ENCODE measurements around the gene SYNGR4.
"Not testable (repeated sequence)": the region's sequence is repeated elsewhere in the genome, so short reads cannot be mapped to it uniquely, and the experiment has no call there.

Gene SYNGR4

DNA sequence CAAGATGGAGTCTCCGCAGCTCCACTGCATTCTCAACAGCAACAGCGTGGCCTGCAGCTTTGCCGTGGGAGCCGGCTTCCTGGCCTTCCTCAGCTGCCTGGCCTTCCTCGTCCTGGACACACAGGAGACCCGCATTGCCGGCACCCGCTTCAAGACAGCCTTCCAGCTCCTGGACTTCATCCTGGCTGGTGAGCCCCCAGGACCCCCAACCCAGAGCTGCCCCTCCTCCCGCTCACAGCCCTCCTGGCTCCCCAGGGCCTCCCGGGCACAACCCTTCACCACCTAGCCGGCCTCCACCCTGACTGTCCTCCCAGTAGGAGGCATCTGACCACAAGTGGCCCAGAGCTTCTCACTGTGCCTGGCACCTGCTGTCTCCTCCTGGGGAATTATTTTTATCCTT, 9.4 kb downstream of the SYNGR4 start:
- DNase-seq = no peak

DNA sequence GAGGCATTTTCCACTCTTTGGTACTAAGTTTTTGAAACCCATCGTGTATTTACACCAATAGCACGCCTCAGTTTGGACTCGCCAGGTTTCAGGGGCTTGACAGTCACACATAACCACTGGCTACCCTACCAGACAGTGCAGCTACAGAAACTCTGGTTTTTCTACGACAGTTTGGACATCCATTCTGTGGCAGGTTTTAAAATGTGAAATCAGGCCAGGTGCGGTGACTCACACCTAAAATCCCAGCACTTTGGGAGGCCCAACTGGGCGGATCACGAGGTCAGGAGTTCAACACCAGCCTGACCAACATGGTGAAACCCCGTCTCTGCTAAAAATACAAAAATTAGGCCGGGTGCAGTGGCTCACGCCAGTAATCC, 14.0 kb downstream of the SYNGR4 start:
- no peak for DNase-seq

DNA sequence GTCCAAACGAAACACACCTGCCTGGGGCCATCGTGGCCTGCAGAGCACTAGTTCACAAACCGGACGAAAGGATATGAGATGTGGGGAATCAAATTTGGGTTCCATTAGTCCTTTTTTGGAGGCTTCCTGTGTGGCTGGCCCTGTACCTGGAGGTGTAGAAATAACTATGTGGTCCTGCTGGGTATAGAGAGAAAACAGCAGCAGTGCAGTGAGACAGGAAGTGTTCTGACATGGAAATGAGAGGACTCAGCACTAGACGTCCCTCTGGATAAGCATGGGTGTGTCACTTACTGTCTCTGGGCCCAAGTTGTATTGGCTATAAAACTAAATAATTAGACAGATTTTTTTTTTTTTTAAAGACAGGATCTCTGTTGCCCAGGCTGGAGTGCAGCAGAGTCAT, 14.9 kb downstream of the SYNGR4 start:
- DNase-seq = no peak

DNA sequence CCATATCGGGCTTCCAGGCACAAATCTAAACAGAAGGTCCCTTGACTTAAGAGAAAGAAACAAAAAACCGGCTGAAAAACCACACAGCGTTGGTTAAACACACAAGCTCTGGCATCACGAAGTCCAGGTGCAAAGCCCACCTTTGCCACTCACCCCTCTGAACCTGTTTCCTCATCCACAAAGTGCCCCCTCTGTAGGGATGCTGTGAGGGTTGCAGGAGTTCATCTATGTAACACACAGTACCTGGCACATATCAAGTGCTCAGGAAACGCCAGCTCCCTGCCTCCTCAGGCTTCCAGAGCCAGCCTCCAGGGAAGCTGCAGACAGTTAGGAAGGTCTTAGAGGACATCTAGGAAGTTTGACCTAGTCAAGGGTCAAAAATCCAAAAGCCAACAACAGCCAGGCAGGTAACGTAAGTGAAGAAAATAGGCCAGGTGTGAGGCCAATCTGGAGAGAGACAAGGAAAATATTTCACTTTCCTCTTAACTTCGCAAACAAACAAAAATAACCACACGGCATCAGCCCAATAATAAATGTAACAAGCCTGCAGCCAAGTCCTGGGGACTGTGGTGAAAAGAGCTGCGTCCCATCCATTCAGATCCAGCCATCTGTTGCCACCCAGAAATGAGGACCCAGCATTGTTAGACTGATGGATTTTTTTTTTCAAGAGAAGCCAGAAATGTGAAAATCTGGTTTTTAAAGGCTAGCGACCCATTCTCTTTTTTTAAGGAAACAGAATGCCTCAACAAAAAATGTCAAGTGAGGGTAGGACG, 17.2 kb downstream of the SYNGR4 start:
- no peak for DNase-seq

DNA sequence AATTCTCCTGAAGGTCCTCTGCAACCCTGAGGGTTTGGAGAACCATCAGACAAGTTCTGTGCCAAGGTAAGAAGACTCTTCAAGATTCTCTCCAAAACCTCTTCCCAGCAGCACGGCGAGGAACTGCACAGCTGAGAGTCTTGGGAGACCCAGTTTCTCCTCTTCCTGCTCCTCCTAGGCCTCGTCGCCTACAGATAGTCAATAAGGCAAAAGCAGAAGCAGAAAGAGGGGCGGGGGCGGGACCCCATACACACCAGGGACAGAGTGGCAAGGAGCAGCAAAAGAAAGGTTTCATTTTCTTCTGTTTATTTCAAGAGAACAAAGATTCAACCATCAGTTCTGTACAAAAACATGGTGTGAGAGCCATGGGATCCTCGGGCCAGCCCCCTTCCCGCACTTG, 18.1 kb downstream of the SYNGR4 start:
- DNase-seq = no peak

DNA sequence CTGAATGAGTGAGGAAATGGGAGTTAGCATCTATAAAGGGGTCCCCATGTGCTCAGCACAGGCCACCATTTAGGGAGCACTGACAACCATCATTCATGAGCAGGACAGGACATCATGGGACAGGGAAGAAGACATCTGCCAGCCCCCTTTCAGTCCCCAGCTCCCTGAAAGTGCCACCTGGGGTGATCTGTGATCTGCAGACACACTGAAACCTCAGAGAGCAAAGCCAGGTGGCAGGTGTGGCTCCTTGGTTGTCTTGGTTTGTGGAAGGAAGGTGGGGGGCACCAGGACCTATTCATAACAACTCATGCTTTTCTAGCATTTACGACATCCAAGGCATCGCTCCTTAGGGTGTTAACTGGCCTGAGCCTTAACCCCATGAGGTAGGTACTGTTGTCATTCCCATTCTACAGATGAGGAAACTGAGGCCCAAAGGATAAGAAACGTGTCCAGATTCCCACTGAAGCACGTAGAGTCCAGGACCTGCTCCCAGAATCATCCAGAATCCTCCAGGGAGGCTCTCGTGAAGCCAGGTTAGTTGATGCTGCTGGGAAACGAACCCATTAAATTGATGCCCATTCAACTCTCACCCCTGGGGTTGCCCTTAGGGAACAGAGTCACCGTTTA, 21.4 kb downstream of the SYNGR4 start:
- DNase-seq = no peak

DNA sequence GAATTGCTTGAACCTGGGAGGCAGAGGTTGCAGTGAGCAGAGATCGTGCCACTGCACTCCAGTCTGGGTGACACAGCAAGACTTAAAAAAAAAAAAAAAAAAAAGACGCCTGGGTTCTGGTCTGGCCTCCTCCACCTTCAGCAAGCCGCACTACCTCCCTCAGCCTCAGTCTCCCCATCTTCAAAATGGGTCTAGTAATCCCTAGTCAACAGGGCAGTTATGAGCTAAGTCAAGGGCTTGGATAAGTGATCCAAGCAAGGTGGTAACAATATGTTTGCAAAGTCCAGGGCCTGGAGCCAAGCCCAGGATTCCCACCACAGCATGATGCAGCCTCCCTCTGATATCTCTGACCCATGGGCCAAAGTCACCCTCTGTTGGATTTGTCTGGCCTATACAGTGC, 22.8 kb downstream of the SYNGR4 start:
- DNase-seq = no peak

DNA sequence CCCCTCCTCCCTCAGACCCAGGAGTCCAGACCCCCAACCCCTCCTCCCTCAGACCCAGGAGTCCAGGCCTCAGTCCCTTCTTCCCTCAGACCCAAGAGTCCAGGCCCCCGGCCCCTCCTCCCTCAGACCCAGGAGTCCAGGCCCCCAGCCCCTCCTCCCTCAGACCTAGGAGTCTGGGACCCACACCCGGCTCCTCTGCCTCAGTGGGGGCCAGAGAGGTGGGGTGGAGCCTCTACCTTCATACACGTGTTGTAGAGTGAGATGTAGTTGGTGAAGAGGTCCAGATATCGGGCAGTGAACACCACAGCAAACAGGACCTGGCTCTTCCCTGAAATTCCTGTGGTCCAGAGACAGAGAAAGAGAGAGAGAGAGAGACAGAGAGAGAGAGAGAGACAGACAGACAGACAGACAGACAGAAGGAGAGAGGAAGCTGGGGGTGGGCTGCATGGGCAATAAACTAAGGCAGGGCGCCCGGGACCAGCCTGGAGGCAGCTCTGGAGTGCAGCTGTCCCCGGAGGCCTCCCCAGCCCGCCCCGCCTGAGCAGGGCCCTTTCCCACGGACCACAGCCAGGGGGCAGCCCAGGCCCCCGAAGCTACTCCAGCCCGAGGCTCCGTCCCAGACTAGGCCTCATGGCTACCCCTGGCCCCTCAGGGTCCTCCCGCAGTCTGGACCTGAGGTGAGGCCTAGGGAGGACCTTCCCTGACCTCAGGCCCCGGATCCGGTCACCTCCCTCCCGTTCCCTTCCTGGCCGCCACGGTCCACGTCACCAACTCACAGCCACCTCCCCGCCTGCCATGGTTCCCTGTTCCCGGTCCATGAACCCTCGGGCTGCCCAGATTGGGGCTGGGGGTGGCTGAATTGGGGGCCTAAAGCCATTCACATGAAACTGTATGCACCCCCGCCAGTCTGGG, 26.3 kb downstream of the SYNGR4 start:
- no peak for DNase-seq

DNA sequence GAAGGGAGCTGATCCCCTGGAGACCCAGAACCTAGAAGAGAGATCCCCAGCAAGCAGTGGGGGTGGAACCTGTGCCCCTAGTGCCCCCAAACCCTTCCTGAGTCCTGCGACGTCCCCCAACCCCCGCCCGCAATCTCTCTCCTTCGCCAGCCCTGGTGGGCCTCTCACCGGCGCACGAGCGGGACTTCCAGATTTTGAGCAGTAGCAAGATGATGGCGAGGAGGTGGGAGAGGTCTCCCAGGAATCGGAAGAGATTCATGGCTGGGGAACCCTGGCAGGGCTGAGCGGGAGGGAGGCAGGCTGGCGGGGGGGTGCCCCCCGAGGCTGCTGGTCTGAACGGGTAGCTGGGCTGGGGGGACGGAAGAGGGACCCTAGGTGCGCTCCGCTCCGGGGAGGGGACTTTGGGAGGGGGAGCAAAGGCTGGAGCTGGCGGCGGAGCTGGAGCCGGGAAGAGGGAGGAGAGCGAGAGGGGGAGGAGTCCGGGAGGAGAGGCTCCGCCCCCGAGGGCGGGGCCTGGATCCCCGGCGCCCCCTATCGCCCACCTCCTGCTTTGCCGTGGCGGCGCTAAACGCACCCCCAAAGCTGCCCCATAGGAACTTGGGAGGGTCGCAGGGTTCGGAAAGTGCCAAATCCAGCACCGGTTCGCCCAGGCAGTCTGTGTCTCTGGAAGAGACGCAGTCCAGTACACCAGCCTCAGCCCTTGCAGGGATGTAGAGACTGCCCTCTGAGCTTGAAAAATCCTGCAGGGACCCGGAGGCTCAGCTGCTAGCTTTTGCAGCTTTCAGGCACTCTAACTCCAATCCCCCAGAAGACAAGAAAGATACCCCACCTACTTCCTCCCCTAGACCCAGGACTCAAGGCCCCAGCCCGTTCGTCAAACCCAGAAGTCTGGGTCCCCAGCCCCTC, 27.2 kb downstream of the SYNGR4 start, which contains the start of gene KDELR1:
Gene KDELR1 (minus strand): TSS at position 452 of the 906 bp plus-strand sequence. CDS start 193 bp downstream, at position 259.
- peak; percentile 63 for DNase-seq

DNA sequence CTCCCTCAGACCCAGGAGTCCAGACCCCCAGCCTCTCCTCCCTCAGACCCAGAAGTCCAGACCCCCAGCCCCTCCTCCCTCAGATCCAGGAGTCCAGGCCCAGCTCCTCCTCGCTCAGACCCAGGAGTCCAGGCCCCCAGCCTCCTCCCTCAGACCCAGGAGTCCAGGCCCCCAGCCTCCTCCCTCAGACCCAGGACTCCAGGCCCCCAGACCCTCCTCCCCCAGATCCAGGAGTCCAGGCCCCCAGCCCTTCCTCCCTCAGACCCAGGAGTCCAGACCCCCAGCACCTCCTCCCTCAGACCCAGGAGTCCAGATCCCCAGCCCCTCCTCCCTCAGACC, 27.8 kb downstream of the SYNGR4 start:
- DNase-seq = not testable (repeated sequence)

DNA sequence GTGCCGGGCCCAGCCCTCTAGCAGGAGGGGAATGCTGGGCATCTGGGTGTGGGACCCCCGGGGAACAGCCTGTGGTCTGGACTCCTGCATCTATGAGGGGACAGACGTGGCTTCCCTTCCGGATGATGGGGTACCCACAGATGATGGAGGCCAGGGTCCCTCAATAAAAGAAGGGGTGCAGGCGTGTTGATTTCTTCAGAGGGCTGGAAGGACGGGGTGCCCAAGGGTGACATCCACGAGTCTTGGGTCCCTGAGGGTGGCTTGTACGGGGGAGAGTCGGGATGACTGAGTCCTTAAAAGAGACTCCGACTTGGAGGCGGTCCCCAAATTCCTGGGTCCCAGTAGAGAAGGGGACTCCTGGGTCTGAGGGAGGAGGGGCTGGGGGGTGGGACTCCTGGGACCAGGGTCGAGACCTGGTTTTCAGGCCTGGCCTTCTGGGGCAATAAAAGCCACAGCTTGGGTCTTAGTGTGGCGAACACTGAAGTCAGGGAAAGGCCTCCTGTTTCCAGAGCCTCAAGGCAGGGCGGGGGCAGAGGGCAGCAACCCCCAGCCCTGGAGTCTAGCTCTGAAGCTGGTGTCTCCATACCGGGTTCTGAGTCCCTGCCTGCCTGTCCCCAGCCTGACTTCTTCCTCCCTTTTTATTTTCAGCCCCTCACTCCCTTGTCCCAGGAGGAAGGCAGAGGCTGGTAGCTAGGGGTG, 28.8 kb downstream of the SYNGR4 start:
- DNase-seq = no peak

DNA sequence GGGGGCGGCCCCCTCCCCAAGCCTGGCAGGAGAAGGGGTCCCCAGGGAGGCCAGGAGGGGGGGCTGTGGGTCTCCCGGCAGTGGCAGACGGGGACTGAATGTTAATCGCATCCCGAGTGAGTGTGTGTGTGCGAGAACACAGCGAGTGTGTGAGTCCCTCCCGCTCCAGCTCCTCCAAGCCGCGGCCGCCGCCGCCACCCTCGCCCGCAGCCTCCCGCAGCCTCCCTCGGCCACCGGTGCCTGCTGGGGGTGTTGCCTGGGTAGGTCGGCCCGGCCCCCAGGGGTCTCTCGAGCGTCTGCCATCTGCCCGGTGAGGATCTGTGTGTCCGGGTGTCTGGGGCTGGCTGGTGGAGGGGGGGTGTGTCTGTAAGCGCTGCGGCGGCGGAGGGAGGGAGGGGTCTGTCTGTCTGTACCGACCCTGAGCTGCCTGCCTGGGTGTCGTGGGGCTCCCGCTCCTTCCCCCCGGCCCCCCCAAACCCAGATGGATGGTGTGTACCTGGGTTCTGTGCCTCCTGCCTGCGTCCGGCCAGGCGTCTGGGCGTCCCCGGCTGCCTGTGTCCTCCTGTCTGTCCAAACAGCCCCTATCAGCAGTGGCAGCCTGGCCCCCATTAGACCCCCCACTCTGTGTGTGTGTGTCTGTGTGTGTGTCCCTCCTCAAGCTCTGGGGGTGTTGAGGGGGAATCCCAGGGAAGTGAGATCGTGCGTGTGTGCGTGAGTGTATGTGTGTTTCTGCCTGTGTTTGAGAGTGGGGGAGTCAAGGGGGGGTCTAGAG, 29.6 kb downstream of the SYNGR4 start, which contains the start of gene GRIN2D:
Gene GRIN2D (plus strand): TSS at position 110 of the 772 bp plus-strand sequence. CDS start 4,725 bp downstream, outside the sequence.
- no peak for DNase-seq

DNA sequence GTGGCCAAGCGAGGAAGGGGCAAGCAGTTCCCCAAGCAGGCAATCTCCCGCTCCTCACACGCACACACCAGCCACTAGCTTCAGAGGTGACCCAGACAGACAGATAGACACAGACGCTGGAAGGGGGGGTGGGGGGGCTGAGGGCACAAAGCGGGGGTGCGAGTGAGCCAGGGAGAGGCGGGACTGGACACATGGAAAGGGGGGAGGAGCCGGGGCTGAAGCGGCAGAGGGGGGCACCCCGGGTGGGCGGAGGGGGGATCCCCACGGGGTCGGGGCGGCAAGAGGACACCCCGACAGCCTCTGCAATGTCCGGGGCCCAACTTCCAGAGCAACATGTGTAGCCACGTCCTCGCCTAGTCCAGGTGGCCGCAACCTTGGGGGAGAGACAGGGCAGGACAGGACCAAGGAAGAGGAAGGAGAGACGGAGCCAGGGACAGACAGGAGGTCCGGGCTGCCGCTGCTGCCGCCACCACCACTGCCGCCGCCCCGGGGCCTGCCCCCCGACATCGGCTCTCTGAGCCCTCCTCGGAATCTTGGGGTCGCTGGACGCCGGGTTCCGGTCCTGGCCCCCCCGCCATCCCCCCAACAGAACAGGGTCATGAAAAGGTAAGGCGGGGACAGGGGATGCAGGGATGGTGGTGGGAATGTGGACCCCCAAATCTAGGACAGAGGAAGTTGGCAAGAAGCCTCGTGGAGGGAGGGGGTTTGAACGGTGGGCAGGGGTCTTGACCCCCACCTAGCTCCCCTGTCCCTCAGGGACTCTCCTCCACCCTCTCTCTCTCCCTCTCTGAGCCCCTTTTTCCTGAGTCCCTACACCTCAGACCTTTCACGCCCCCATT, 30.4 kb downstream of the SYNGR4 start:
- DNase-seq = no peak

DNA sequence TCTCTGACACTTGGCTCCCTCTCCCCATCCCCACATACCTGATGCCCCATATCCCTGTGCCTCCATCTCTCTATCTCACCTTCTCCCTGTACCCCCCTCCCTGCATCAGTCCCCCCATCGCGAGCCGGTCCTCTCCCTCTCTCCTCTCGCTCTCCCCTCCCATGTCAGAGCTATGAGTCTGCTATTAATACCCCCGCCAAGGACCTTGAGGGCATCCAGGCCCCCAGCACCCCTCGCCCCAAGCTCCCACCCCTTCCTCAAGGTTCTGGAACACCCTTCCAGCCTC, 30.9 kb downstream of the SYNGR4 start:
- no peak for DNase-seq

DNA sequence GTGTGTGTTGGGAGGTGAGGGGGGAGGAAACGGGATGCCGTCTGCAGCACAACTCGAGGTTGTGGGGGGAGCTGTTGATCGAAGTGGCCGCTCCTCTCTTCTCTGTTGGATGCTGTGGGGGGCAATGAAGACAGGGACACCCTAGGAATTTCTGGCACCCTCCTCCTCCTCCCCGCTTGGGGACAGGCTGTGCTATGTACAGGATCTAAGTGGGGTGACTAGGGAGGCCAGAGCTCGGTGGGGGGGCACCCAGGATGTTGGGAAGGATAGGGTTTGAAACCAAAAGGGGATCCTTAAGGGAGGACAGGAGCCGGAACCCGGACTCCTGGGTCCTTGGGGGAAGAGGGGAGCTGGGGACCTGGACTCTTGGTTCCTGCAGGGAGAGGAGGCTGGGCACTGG, 31.3 kb downstream of the SYNGR4 start:
- DNase-seq = no peak

DNA sequence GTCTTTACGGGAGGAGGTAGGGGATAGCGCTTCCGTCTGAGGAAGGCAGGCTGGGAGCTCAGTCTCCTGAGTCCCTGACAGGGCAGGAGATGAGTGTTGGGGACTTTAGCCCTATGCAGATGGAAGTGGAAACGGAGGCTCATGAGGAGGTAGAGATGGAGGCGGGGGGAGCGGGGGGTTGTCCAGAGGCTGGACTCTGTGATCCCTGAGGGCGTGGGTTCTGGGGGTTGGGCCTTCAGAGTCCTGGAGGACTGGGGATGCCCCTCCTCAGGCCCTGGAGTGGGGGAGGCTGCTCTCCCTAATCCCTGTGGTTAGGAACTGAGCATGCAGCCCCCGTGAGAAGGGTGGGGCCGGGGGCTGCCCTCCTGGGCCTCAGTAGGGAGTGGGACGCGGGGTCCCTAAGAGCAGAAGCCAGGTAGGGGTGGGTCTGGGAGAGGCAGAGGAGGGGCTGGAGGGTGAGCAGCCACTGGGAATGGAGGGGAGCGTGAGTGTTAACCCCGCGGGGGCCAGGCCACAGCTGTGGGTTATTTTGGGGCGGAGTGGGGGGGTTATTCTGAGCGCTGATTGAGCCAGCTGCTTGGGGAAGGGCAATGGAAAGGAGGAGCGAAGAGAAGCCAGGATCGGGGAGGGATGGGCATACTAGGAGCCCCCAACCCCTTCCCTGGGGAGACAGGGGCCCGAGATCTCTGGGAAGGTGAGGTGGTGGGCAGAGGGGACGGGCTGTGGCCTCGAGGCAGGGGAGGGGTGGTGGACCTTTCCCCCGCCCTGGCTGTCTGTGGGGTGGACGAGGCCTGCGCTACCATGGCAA, 32.1 kb downstream of the SYNGR4 start:
- no peak for DNase-seq

DNA sequence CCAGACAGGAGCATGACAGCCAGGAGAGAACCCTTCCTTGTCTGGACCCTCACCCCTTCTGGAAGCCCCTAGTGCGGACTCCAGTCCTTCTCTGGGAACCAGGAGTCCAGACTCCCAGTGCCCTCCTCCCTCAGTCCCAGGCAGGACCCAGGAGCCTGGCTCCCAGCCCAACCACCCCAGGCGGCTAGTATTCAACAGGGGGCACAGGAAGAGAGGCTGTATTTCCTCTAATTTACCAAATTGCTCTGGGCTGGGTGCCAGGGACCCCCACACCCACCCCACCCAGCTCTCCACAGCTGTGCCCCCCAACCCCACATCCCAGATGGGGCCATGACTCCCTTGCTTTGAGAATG, 32.6 kb downstream of the SYNGR4 start:
- DNase-seq = no peak

DNA sequence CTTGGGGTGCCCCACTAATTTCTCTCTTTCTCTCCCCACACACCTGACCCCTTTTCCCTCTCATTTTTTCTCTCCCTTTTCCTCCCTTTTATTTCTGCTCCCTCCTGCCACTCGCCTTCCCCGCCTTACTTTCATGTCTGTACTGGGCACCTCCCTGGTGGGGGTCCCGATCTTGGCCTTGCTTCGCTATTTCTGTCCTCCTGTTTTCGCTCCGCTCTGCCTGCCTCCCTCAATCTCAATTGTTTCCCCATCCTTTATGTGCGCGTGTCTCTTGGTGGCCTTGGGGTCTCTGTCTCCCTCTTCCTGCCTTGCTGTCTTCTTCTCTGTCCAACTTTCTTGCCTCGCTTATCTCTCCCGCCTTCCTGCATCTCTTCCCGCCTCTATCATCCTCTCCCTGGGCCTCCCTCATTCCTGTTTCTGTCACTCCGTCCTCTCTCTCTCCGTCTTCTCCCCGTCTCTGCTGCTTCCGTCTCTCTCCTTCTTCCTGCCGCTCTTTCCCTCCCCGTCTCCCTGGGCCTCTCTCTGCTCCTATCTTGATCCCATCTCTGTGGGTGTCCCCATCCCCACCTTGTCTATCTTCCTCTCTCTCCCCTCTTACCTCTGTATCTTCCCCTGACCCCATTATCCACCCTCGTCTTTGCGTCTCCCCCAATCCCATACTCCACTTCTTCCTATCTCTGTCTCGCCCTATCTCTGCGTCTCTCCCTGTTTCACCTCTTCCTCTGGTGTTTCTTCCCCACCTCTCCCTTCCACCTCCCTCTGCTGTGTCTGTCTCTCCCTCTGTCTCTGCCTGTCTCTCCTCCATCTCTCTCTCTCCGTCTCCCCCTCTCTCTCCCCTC, 33.3 kb downstream of the SYNGR4 start:
- no peak for DNase-seq

DNA sequence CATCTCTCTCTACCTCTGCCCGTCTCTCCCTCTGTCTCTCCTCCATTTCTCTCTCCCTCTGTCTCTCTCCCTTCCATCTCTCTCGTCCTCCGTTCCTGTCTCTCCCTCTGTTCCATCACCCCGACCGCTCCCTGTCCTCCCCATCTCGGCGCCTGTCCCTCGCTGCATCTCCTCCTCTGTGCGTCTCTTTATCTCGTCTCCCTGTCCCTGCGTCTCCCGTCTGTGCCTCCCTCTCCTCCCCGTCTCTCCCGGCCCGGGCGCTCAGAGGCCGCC, 33.9 kb downstream of the SYNGR4 start:
- no peak for DNase-seq
